COLO668 (cell line): Measurements from ENCODE around the gene TMEM161B.
A peak's percentile ranks its signal among the peaks of the same experiment; 100 is the strongest.
"Not testable (repeated sequence)": the region's sequence is repeated elsewhere in the genome, so short reads cannot be mapped to it uniquely, and the experiment has no call there.

Experiments used
- DNase-seq: peaks from one replicate; lab custom pipeline; 2025; ENCODE audit not compliant: unreplicated experiment; lab: John Stamatoyannopoulos, UW

The TMEM161B gene

DNA sequence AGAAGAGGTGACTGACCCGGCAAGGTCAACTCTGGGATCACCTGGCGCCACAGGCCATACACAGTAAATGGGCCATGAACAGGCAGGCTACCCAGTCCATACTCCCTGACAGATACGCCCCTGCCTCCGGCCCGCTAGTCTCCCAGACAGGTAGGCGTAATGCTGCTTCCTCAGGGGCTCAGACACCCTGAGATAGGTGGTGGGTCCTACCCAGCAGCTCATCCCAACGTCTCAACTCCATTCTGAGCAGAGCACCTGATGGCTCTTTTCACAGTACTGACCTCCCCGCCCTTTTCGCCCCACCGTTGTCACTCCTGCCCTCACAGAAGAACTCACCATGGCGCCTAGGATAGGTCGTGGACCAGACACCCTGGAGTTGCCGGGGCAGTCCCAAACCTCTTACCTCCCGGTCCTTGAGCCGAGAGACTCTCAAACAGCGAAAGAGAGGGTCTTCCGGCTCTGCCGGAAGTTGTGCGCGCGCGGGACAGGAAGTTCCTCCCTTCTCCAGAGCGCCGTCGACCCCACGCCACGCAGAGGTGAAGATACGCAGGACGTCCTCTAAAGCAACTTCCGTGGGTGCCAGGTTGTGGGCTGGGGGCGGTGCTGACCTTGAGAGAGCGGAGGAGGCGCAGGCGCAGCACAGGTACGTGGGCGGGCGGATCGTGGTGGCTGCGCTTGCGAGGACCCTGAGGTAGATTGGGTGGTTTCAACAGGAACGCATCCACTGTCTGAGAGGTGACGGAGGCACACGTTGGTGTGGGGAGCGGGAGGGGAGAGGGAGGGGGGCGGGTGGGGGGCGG, at the start of gene TMEM161B:
Gene TMEM161B, minus strand, starts transcription at position 461 of the 800 bp plus-strand sequence. Its CDS starts 122 bp downstream, at position 339.
- DNase-seq: peak; percentile 92

DNA sequence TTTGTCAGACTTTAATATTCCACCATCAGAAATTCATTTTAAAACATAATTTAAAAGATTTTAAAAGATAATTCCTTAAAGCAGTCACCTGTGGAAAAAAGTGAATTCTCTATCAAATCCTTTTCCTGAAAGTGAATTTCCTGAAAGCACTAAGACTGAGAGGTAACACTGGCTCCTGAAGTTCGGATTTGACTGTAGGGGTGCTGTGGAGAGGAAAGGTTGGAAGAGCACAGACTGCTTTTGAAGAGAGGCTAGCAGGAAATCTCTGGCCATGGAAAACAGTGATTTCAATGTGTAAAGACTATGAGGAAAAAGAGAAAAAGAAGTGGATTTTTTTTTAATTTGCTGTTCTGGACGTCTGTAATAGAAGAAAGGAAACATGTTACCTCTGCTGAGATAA, 35.7 kb upstream of the TMEM161B start:
- DNase-seq: no peak

DNA sequence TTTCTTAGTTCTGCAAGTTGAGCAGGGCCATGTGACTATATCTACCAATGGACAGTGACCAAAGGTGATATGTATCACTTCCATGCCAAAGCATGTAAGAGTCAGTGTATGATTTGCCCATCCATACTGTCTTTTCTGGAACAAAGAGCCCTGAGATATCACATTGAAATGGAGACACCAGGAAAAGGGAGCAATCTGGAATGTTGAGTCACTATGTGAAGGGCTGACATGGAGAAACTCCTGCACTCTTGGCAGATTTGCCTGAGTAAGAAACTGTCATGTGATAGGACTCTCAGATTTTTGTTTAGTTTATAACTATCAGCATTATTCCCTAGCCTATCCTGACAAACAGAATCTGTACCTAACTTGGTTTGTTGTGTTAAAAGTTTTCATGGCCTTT, 29.8 kb upstream of the TMEM161B start:
- DNase-seq: no peak

DNA sequence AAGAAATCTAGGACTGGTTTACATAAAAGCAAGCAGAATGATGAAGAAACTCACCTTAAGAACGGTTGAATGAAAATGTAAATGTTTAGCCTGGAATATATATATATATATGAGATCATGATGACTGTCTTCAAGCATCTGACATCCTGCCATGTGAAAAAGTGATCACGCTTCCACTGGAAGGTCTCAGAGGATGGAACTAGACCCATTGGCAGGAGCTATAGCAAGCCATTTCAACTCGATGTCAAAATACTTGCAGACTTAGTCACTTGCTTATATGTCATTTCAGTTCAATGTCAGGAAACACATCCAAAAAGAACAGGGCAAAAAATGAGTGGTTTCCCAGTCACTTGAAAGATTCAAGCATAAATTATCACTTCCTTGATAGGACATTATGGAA, 22.2 kb upstream of the TMEM161B start:
- DNase-seq: no peak

DNA sequence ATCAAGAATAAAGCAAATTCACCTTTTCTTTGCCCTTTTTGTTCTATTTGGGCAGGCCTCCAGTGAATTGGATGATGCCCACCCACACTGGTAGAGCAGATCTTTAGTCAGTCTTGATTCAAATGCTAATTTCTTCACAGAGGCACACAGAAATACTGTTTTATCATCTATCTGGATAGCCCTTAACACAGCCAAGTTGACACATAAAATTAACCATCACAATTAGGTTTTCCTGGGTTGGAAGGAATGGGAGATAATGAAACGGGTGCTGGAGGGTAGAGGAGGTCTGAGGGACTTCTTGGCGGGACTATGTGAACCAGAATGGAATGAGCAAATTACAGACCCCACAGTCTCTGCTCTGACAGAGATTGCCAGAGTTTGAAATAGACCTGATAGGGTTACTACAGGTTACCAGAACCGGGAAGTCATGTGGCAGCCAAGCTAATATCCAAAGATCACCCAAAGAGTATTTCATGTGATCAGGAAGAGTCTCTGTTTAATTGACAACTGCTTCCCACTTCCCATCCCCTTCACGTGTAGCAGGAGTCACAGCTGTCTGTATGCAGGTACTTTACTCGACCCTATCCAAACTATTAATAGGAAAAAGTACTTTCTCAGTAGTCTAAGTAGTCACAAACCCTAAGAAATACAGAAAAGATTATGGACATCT, 20.0 kb upstream of the TMEM161B start:
- DNase-seq: no peak

DNA sequence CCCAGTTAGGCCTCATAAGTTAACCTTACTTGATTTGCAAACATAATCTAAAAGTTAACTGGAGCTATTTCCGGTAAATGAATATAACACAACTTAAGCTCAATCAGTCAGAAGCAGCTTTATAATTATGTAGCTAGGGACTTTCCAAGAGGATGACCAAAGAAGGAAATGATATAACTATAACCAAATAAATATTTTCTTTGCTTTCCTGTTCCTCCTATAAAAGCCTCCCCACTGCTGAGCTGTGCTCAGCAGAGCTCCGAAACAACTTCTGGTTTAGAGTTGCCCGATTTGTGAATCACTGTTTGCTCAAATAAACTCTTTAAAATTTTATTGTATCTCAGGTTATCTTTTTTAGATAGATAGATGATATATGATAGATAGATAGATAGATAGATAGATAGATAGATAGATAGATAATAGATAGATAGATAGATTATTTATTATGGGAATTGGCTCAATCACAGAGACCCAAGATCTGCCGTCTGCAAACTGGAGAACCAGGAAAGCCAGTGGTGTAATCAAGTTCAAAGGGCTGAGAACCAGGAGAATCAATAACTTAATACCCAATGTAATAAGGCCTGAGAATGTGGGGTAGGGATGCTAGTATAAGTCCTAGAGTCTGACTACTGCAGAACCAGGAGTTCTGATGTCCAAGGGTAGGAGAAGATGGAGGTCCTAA, 19.3 kb upstream of the TMEM161B start:
- no peak for DNase-seq

DNA sequence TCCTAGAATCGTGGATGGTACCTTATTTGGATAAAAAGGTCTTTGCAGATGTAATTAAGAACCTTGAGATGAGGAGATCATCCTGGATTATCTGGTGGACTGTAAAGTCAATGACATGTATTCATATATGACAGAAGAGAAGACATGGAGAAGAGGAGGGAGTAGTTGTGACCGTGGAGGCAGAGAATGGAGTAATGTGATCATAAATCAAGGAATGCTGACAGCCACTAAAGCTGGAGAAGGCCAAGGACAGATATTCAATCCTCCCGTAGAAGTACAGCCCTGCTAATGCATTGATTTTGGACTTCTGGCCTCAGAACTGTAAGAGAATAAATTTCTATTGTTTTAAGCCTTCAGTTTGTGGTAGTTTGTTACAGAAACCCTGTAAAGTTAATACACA, 18.7 kb upstream of the TMEM161B start:
- no peak for DNase-seq

DNA sequence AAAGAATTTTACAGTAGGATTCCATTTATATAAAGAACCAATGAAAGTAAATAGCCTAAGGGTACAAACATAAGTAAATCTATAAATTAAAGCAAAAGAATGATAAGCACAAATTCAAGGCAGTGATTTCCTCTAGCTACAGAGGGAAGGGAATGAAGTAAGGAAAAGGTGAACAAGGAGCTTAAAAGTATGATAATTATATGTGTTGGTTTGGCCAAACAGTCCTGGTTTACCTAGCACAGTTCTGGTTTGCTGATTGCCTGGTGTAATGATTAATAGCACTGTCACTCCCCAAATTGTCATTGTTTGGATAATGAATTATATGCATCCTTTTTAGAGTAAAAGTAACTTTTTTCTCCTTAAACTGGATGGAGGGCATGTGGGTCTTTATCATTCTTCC, 15.0 kb upstream of the TMEM161B start:
- no peak for DNase-seq

DNA sequence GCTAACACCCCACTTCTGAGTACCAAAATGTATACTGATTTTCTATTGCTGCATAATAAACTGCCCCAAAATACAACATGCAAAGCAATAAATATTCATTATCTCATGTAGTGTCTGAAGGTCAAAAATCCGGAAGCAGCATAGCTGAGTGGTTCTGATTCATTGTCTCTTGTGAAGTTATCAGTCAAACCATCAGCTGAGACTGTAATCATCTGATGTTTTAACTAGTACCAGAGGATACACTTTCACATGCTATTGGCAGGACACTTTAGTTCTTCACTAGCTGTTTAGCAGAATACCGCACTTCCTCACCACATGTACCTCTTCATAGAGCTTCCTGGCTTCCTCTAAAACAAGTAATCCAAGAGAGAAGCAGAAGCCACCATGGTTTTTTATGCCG, 12.7 kb upstream of the TMEM161B start:
- no peak for DNase-seq

DNA sequence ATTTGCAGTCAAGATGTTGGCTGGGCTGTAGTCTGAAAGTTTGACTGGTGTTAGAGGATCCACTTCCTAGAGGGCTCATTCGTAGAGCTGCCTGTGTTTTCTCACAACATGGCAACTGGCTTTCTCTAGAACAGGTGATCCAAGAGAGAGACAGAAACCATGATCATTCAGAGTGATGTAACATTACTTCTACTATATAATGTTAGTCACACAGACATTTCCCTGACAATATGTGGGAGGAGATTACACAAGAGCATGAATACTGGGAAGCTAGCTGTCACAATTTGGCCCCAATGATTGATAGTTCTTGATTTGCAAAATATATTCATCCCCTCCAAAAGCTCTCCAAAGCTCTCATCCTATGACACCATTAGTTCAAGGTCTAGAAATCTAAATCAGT, 10.9 kb upstream of the TMEM161B start:
- no peak for DNase-seq

DNA sequence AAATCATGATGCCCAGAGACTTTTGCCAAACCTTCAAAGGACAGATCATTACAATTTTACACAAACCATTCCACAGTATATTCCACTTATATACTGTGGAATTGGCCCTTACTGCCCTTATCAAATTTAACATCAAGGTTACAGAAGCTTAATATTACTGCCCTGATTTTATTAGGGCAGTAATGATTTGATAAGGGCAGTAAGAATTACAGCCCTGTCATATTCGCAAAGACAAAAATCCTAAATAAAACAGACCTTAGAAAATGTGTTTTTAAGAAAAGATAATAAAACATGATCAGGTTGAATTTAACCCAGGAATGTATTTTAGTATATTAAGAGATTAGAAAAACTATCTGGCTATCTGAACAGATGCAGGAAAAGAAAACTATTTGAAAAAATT, 7.7 kb upstream of the TMEM161B start:
- no peak for DNase-seq

DNA sequence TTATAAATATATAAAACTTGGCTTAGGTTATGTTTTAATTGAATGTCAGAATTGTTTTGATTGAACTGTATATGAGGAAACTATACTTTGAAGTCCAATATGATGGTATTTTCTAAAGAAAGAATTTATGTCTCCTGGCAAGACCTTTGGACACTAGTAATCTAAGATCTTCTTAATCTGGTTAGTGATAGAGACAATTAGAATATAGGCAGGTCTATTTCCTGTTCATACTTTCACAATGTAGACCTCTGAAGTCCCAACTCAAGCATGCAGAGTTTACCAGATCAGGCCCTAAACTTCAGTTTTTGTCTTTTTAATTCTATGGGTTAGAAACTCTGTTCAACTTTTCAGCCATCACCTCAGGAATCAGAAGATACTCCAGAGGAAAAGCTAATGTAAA, 6.9 kb upstream of the TMEM161B start:
- no peak for DNase-seq

DNA sequence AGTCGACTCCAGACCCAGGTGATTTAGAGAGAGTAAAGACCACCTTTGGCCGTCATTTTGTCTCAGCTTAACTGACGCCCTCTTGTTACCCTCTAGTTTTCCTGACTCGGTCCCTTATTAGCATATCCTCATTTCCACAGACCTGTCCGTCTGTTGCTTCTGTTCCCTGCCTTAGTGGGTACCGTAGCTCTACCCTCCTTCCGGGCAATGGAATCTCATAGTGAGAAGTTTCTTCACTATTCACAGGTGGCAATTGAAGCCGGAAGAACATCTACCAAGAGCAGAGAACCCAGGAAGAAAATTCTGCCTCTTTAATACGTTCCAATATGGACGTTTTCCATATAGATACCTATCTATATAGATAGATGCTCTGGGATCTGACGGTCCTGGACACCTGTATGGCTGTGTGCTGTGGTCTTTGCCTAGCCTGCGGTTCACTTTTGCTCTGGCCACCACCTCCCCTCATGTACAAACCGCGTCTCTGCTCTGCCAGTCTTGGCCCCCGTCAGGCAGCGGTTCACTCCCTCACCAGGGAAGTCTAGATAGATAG, 652 bp upstream of the TMEM161B start:
- peak; percentile 4 for DNase-seq

DNA sequence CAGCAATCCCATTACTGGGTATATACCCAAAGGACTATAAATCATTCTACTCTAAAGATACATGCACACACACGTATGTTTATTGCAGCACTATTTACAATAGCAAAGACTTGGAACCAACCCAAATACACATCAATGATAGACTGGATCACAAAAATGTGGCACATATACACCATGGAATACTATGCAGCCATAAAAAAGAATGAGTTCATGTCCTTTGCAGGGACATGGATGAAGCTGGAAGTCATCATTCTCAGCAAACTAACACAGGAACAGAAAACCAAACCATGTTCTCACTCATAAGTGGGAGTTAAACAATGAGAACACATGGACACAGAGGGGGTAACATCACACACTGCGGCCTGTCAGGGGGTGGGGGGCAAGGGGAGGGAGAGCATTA, 4.1 kb downstream of the TMEM161B start:
- not testable (repeated sequence) for DNase-seq

DNA sequence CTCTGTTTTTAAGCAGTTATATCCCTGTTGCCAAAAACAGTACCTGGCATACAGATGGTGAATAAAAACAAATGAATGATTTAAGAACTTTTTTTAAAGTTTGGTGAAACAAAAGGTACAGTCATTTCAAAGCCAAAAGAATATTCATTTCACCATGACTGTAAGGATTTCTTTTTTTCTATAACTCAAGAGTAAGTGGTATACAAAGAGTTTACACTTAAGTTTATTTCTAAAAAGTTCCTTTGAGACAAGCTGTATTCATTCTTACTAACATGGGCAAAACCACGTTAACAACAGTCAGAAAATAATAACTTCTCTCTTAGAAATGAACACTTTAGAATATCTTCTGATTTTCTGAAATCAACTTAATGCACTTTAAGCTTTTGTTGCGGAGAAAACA, 5.3 kb downstream of the TMEM161B start:
- DNase-seq: no peak

DNA sequence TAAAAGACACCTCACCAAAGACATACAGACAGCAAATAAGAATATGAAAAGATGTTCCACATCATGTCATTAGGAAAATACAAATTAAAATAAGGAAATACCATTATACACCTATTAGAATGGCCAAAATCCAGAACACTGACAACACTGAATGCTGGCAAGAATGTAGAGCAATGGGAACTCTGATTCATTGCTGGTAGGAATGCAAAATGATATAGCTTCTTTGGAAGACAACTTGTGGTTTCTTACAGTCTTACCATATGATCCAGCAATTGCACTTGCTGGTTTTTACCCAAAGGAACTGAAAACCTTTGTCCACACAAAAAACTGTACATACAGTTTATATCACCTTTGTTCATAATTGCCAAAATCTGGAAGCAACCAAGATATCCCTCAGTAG, 6.5 kb downstream of the TMEM161B start:
- DNase-seq: no peak

DNA sequence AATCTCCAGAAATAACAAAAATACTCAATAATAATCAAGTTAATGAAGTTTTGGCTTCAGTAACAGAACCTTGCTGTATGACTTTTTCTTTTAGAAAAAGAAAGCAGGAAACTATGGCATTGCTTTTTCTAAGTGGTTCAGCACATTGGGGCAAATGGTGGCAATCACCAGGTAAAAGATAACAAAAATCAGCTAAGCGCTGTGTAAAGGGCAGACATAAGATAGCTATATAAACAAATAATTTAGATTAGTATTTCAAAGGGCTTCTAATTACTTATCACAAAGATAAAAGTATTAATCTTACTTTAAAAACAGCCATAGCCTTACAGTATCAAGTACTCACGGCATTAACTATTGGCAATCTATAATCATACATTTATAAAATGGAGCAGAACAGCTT, 10.0 kb downstream of the TMEM161B start:
- no peak for DNase-seq

DNA sequence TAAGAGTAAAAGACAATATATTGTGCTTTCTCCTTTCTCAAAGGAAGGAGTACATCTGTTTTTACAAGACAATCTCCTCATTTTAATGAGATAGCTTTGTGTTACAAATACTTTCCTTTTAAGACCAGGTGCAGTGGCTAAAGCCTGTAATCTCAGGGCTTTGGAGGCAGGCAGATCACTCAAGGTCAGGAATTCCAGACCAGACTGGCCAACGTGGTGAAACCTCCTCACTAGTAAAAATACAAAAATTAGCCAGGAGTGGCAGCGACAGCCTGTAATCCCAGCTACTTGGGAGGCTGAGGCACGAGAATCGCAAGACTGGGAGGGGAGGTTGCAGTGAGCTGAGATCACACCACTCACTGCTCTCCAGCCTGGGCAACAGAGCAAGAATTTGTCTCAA, 11.8 kb downstream of the TMEM161B start:
- no peak for DNase-seq

DNA sequence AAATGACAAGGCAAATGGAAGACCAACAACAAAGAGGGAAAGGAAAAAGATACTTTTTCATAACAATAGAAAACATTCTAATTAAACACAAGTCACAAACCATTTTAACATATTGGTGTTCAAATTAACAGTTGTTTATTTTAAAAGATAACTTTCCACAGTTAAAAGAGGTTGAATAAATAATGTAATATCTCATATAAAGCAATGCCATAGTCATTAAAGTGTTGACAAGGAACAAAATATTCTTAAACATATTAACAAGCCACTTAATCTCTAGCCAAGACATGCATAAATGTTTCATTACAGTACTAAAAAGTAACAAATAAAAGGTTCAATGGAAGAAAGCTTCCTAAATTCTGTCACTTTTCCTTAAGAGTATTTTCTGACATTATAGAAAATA, 12.6 kb downstream of the TMEM161B start:
- no peak for DNase-seq

DNA sequence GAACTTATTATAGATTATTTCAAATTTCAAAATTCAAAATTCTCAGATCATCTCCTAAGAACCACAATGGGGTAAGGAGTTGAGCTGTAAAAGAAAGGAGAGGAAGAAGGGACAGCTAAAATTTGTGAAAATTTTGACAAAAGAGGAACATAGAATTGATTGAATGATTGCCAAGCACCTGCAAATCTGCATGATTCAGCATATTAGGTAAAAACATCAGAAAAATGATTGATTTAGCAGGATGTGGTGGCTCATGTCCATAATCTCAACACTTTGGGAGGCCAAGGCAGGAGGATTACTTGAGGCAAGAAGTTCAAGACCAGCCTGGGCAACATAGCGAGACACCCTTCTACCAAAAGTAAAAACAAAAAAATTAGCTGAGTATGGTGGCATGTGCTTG, 14.3 kb downstream of the TMEM161B start:
- no peak for DNase-seq

DNA sequence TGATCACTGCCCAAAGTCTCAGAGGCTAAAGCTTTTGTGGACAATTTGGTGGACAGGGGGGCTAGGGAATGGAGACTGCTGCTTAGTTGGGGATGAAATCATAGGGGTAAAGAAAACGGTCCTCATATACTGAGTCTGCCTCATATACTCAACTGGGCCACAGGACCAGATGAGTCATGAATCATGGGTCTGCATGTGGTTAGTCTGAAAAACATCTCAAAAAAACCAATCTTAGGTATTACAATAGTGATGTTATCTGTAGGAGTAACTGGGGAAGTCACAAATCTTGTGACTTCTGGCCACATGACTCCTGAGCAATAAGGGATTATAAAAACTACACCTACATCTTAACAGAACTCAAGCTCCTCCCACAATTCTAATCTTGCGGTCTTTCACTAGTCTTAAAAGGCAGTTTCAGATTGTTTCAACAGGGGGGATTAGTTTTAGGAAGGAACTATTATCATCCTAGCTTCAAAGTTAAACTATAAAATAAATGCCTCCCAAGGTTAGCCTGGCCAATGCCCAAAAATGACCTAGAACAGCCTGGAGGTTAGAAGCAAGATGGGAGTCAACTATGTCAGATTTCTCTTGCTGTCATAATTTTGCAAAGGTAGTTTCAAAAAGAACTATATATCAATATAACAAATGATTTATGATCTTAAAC, 17.5 kb downstream of the TMEM161B start:
- no peak for DNase-seq
